ENCODE measurements around the gene MYD88.

DNA sequence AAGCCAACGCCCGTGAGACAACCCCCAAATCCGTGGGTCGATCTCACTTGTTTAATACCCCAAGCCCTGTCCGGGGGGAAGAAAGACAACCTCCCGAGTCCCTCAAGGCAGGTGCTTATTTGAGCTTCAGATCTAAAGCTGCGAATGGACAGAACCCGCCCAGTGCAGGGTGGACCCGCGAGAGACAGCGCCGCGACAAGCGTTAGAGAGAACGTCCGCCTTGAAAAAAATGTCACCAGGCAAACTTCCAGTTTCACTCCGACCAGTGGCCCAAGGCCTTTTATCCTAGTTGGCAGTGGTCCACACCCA is 26.1 kb downstream of the MYD88 start:
- TF ChIP-seq, protein P1, sequence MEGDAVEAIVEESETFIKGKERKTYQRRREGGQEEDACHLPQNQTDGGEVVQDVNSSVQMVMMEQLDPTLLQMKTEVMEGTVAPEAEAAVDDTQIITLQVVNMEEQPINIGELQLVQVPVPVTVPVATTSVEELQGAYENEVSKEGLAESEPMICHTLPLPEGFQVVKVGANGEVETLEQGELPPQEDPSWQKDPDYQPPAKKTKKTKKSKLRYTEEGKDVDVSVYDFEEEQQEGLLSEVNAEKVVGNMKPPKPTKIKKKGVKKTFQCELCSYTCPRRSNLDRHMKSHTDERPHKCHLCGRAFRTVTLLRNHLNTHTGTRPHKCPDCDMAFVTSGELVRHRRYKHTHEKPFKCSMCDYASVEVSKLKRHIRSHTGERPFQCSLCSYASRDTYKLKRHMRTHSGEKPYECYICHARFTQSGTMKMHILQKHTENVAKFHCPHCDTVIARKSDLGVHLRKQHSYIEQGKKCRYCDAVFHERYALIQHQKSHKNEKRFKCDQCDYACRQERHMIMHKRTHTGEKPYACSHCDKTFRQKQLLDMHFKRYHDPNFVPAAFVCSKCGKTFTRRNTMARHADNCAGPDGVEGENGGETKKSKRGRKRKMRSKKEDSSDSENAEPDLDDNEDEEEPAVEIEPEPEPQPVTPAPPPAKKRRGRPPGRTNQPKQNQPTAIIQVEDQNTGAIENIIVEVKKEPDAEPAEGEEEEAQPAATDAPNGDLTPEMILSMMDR (IDR thresholded peaks at IDR 0.05): no peak
- TF ChIP-seq EP300 (IDR thresholded peaks at IDR 0.05): no peak
- TF ChIP-seq POLR2A (IDR thresholded peaks at IDR 0.05; ENCODE audit: low read length): no peak
- no peak for TF ChIP-seq RFX5 (IDR thresholded peaks at IDR 0.05)
- no peak for TF ChIP-seq MAZ (IDR thresholded peaks at IDR 0.05; ENCODE audit: borderline replicate concordance, low read depth, low read length)
- no peak for TF ChIP-seq SMC3 (IDR thresholded peaks at IDR 0.05)
- TF ChIP-seq, protein P2, sequence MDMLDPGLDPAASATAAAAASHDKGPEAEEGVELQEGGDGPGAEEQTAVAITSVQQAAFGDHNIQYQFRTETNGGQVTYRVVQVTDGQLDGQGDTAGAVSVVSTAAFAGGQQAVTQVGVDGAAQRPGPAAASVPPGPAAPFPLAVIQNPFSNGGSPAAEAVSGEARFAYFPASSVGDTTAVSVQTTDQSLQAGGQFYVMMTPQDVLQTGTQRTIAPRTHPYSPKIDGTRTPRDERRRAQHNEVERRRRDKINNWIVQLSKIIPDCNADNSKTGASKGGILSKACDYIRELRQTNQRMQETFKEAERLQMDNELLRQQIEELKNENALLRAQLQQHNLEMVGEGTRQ (IDR thresholded peaks at IDR 0.05): no peak
- TF ChIP-seq JUNB (IDR thresholded peaks at IDR 0.05): no peak
- no peak for TF ChIP-seq POLR2AphosphoS2 (conservative IDR thresholded peaks at IDR 0.05; ENCODE audit: low read length)
